Transverse colon (tissue), 4 donors: Measurements from ENCODE around the gene ACOT11.

ENCODE experiments used
- CTCF ChIP-seq, 5 experiments: fragments of 200-600 bp in 3 of 5; fragments of 450-650 bp in 2 of 5; sonication (generic) in 3 of 5; IDR thresholded peaks; 1 replicate in 2 of 5; 2 replicates in 3 of 5; pipeline ENCODE4 v1.5.1; 2016 to 2017; ENCODE audit warnings: antibody characterized with exemption in 5 of 5, inconsistent platforms in 3 of 5, mild to moderate bottlenecking in 2 of 5, moderate library complexity in 1 of 5
- EP300 ChIP-seq: sonication (generic); formaldehyde crosslinking; IDR thresholded peaks from one replicate; pipeline ENCODE4 v1.6.1; 2017; ENCODE audit warnings: antibody characterized with exemption, low read depth
- POLR2A ChIP-seq: fragments of 450-650 bp; IDR thresholded peaks from one replicate; pipeline ENCODE4 v1.6.1; 2016; ENCODE audit warnings: antibody characterized with exemption, mild to moderate bottlenecking, moderate library complexity
- POLR2AphosphoS5 ChIP-seq, 3 donors: sonication (generic); formaldehyde crosslinking; IDR thresholded peaks; one replicate each; pipeline ENCODE4 v1.6.1; 2016; ENCODE audit warnings: antibody characterized with exemption in 3 of 3

- TF ChIP-seq CTCF (IDR thresholded peaks at IDR 0.05) (no peak), POLR2AphosphoS5 (IDR thresholded peaks at IDR 0.05) (no peak), POLR2A (no peak), EP300 (no peak)
These were observed 31.3 kb downstream of the ACOT11 start for GRCh38 chr1:54579337-54579781.
